ENCODE data around the gene CELA1. TPM values are rescaled to one million over a fixed set of nuclear protein-coding genes. Genes with fewer than 3 reads are reported as not detected.
A peak's percentile ranks its signal among the peaks of the same experiment; 100 is the strongest.

CELA1 gene
- polyA plus RNA-seq, 3 donors = 0.67 to 3.0 TPM; not detected in 1

DNA sequence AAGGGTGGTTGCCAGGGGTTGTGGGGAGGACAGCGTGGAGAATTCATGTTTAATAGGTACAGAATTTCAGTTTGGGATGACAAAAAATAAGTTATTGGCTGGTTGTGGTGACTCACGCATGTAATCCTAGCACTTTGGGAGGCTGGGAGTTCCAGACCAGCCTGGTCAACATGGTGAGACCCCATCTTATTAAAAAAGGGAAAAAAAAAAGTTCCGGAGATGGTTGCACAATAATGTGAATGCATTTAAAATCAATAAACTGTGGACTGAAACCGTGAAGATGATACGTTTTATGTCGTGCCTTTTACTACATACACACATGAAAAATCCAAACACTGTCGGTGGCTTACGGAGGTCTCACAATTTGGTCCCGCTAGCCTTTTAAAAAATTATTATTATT lies 24.2 kb upstream of the CELA1 start:
- intact Hi-C loops (cut with micrococcal nuclease) = no loop called here
- H3K4me1 Mint-ChIP-seq = peaks cover 26% of the 10 kb centered on the region
- Histone ChIP-seq H2AFZ (ENCODE audit: insufficient read depth, low read depth, low read length, poor library complexity, severe bottlenecking) (no peak overlapping the region), H3K9ac (ENCODE audit: insufficient read depth, low read length, poor library complexity, severe bottlenecking) (no peak overlapping the region), H3K27me3 (ENCODE audit: control insufficient read depth in 2 of 2, insufficient read depth in 2 of 2, low read length in 2 of 2) (no peaks in the 10 kb centered on the region), H3K9me3 (replicated peaks in 1 of 2; ENCODE audit: control insufficient read depth in 1 of 2, insufficient read depth in 1 of 2, low read length in 2 of 2) (no peaks in the 10 kb centered on the region), H4K20me1 (ENCODE audit: insufficient read depth, low read length) (peaks cover 8% of the 10 kb centered on the region), H3K27ac (ENCODE audit: low read depth in 1 of 2, low read length in 2 of 2) (no peak overlapping the region), H3K79me2 (ENCODE audit: insufficient read depth, low read length) (no peaks in the 10 kb centered on the region), H3K4me1 (ENCODE audit: control insufficient read depth in 1 of 2, insufficient read depth in 2 of 2, low read length in 2 of 2) (peaks cover 18 to 23% of the 10 kb centered on the region in 2 donors), H3K4me2 (replicated peaks; ENCODE audit: extremely low read depth, low read length, poor library complexity, severe bottlenecking) (no peak overlapping the region), H3K36me3 (replicated peaks in 1 of 2; ENCODE audit: control insufficient read depth in 1 of 2, insufficient read depth in 2 of 2, low read length in 2 of 2) (peaks cover 9 to 55% of the 10 kb centered on the region in 2 donors), H3K4me3 (replicated peaks in 1 of 3; ENCODE audit: low read depth in 2 of 3, low read length in 3 of 3) (no peak overlapping the region)
- peaks cover 0 to 16% (median 9%) of the 10 kb centered on the region in 7 donors for H3K9me3 Mint-ChIP-seq
- H3K4me3 Mint-ChIP-seq = peak overlapping the region in 1 of 2 donors; percentile 11
- peaks cover 0 to 6% (median 0%) of the 10 kb centered on the region in 3 donors for H3K27me3 Mint-ChIP-seq (ENCODE audit: low read depth in 3 of 3)
- TF ChIP-seq, protein P1, sequence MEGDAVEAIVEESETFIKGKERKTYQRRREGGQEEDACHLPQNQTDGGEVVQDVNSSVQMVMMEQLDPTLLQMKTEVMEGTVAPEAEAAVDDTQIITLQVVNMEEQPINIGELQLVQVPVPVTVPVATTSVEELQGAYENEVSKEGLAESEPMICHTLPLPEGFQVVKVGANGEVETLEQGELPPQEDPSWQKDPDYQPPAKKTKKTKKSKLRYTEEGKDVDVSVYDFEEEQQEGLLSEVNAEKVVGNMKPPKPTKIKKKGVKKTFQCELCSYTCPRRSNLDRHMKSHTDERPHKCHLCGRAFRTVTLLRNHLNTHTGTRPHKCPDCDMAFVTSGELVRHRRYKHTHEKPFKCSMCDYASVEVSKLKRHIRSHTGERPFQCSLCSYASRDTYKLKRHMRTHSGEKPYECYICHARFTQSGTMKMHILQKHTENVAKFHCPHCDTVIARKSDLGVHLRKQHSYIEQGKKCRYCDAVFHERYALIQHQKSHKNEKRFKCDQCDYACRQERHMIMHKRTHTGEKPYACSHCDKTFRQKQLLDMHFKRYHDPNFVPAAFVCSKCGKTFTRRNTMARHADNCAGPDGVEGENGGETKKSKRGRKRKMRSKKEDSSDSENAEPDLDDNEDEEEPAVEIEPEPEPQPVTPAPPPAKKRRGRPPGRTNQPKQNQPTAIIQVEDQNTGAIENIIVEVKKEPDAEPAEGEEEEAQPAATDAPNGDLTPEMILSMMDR (IDR thresholded peaks at IDR 0.05) = no peak
- 100% methylated on average over 2 of the region's 9 CpGs for WGBS (ENCODE audit: insufficient coverage)
- H3K36me3 Mint-ChIP-seq = peaks cover 72 to 79% of the 10 kb centered on the region in 2 donors
- peak overlapping the region in 1 of 7 donors; percentile 20 for H3K27ac Mint-ChIP-seq
- DNase-seq = no peak

DNA sequence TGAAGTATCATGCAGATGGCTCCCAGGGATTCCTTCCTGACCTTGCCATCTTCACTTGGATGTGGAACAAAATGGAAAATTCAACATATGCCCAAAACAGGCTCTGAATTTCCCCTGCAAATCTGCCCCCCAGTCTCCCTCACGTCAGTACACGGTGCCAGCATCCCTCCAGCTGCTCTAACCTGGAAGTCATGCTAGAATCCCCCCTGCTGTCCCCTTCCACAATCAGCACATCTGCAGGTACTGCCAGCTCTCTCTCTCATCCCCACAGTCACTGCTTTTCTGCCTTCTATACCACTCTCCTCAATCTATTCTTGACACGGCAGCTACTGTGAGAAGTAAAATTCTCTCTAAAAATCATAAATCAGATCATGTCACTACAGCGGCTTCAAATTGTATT lies 23.1 kb upstream of the CELA1 start:
- Mint-ChIP-seq H3K9me3 (peaks cover 0 to 16% (median 9%) of the 10 kb centered on the region in 7 donors), H3K4me3 (peak overlapping the region in 1 of 2 donors; percentile 58), H3K27me3 (ENCODE audit: low read depth in 3 of 3) (peaks cover 0 to 6% (median 0%) of the 10 kb centered on the region in 3 donors), H3K36me3 (peaks cover 72 to 79% of the 10 kb centered on the region in 2 donors), H3K4me1 (peaks cover 26% of the 10 kb centered on the region), H3K27ac (peak overlapping the region; percentile 16 to 83 (median 76))
- H3K79me2 ChIP-seq (ENCODE audit: insufficient read depth, low read length) = no peaks in the 10 kb centered on the region
- no peak overlapping the region for H3K27ac ChIP-seq (ENCODE audit: low read depth in 1 of 2, low read length in 2 of 2)
- peaks cover 6 to 56% of the 10 kb centered on the region in 2 donors for H3K36me3 ChIP-seq (replicated peaks in 1 of 2; ENCODE audit: control insufficient read depth in 1 of 2, insufficient read depth in 2 of 2, low read length in 2 of 2)
- no peak overlapping the region for H2AFZ ChIP-seq (ENCODE audit: insufficient read depth, low read depth, low read length, poor library complexity, severe bottlenecking)
- no peak overlapping the region for H3K4me2 ChIP-seq (replicated peaks; ENCODE audit: extremely low read depth, low read length, poor library complexity, severe bottlenecking)
- no peak overlapping the region for H3K4me3 ChIP-seq (replicated peaks in 1 of 3; ENCODE audit: low read depth in 2 of 3, low read length in 3 of 3)
- WGBS (ENCODE audit: insufficient coverage) = 10% methylated on average over 2 of the region's 4 CpGs
- TF ChIP-seq, protein P1 (IDR thresholded peaks at IDR 0.05) = no peak
- no peaks in the 10 kb centered on the region for H3K27me3 ChIP-seq (ENCODE audit: control insufficient read depth in 2 of 2, insufficient read depth in 2 of 2, low read length in 2 of 2)
- intact Hi-C loops (cut with micrococcal nuclease) = no loop called here
- H3K9ac ChIP-seq (ENCODE audit: insufficient read depth, low read length, poor library complexity, severe bottlenecking) = peak overlapping the region; percentile 0
- H4K20me1 ChIP-seq (ENCODE audit: insufficient read depth, low read length) = peaks cover 8% of the 10 kb centered on the region
- H3K4me1 ChIP-seq (ENCODE audit: control insufficient read depth in 1 of 2, insufficient read depth in 2 of 2, low read length in 2 of 2) = peaks cover 18 to 23% of the 10 kb centered on the region in 2 donors
- H3K9me3 ChIP-seq (replicated peaks in 1 of 2; ENCODE audit: control insufficient read depth in 1 of 2, insufficient read depth in 1 of 2, low read length in 2 of 2) = no peaks in the 10 kb centered on the region
- no peak for DNase-seq

Measured in CD14-positive monocyte (primary cell).